ENCODE results near the gene MPG. TPM values are rescaled to one million over a fixed set of nuclear protein-coding genes. Genes with fewer than 3 reads are reported as not detected.
"Not testable (repeated sequence)": the region's sequence is repeated elsewhere in the genome, so short reads cannot be mapped to it uniquely, and the experiment has no call there.

The MPG gene
- total RNA-seq (10 to 100 TPM; 42.5 to 90.9 (median 48.4) TPM), polyA plus RNA-seq (10 to 100 TPM in 1 of 2 donors, under 1 TPM in 1; 0.60 to 68.4 TPM)
- long read RNA-seq, donor 1, transcript MPG-202 (4 exons, 1,205 nt) = major isoform, 99 of 148 reads
- long read RNA-seq, donor 1, partial matches to known transcripts = 35 of 148 reads
- long read RNA-seq, donor 1, other reads (novel, unspliced or antisense) = 8 of 148 reads
- long read RNA-seq, donor 2, transcript MPG-202 (4 exons, 1,205 nt) = major isoform, 26 of 38 reads
- long read RNA-seq, donor 2, partial matches to known transcripts = 9 of 38 reads
- long read RNA-seq, donor 2, other reads (novel, unspliced or antisense) = 0 of 38 reads
- long read RNA-seq, donor 3, transcript MPG-202 (4 exons, 1,205 nt) = major isoform, 73 of 115 reads
- long read RNA-seq, donor 3, transcript MPG-201 (5 exons, 1,193 nt) = minor isoform, 7 of 115 reads
- long read RNA-seq, donor 3, partial matches to known transcripts = 22 of 115 reads
- long read RNA-seq, donor 3, other reads (novel, unspliced or antisense) = 12 of 115 reads

GRCh38 chr16:77807-78443 is at the start of gene MPG:
Gene MPG (plus strand): TSS chr16:78225. CDS start chr16:78310, 85 bp downstream.
- WGBS, 3 donors = 0 to 1% (median 1%) methylated on average over 33 to 83 of the region's 83 CpGs
- Histone ChIP-seq H3K9me3 (no peaks in the 10 kb centered on the region), H3K4me3 (peak within 1 kb of the TSS; percentile 49)

GRCh38 chr16:30627-31026 is 47.4 kb upstream of the MPG start:
- DNase-seq; intact Hi-C loops (cut with DNase I); H3K36me3 ChIP-seq; H3K9me3 ChIP-seq; H3K4me3 ChIP-seq; H3K27me3 ChIP-seq; H3K4me1 ChIP-seq (ENCODE audit: insufficient read depth); H3K27ac ChIP-seq: not testable (repeated sequence)
- WGBS, 3 donors = 65 to 71% (median 67%) methylated on average over 1 to 5 of the region's 7 CpGs

More at GRCh38 chr16:77807-78443, at the start of gene MPG:
- intact Hi-C loops (cut with DNase I) = no loop called here
- H3K27me3 ChIP-seq = no peaks in the 10 kb centered on the region
- peaks cover 39% of the 10 kb centered on the region for H3K4me1 ChIP-seq (ENCODE audit: insufficient read depth)
- H3K27ac ChIP-seq = peak within 1 kb of the TSS; percentile 87 to 97
- DNase-seq = peak; percentile 89 to 94 (median 92)
- TF ChIP-seq CTCF (IDR thresholded peaks at IDR 0.05) (peak in 1 of 3 donors; percentile 19), POLR2A (IDR thresholded peaks at IDR 0.05) (peak; percentile 79), EP300 (IDR thresholded peaks at IDR 0.05) (no peak)
- H3K36me3 ChIP-seq = no peaks in the 10 kb centered on the region

GRCh38 chr16:33154-33876 is 44.7 kb upstream of the MPG start:
- intact Hi-C loops (cut with DNase I); DNase-seq; H3K4me3 ChIP-seq; H3K36me3 ChIP-seq; H3K27me3 ChIP-seq; H3K4me1 ChIP-seq (ENCODE audit: insufficient read depth); H3K9me3 ChIP-seq; H3K27ac ChIP-seq: not testable (repeated sequence)
- 73 to 84% (median 81%) methylated on average over 3 to 5 of the region's 8 CpGs for WGBS, 3 donors

GRCh38 chr16:33877-34647 is 44.0 kb upstream of the MPG start:
- 79 to 87% (median 83%) methylated on average over 21 of the region's 21 CpGs for WGBS, 3 donors
- Histone ChIP-seq H3K4me1 (ENCODE audit: insufficient read depth) (no peaks in the 10 kb centered on the region), H3K9me3 (no peaks in the 10 kb centered on the region), H3K4me3 (no peak overlapping the region), H3K27me3 (no peaks in the 10 kb centered on the region), H3K27ac (no peak overlapping the region), H3K36me3 (no peaks in the 10 kb centered on the region)
- no peak for TF ChIP-seq CTCF (IDR thresholded peaks at IDR 0.05)
- no peak for TF ChIP-seq POLR2A (IDR thresholded peaks at IDR 0.05)
- no peak for TF ChIP-seq EP300 (IDR thresholded peaks at IDR 0.05)
- intact Hi-C loops (cut with DNase I) = no loop called here
- no peak for DNase-seq

- Histone ChIP-seq H3K4me3 (no peak overlapping the region), H3K4me1 (ENCODE audit: insufficient read depth) (no peaks in the 10 kb centered on the region), H3K27ac (no peak overlapping the region), H3K9me3 (no peaks in the 10 kb centered on the region), H3K36me3 (no peaks in the 10 kb centered on the region), H3K27me3 (no peaks in the 10 kb centered on the region)
- DNase-seq = no peak
- intact Hi-C loops (cut with DNase I) = no loop called here
- TF ChIP-seq CTCF (IDR thresholded peaks at IDR 0.05) (no peak), EP300 (IDR thresholded peaks at IDR 0.05) (no peak), POLR2A (IDR thresholded peaks at IDR 0.05) (no peak)
- 32 to 38% (median 33%) methylated on average over 6 of the region's 6 CpGs for WGBS, 3 donors
These were observed 43.4 kb upstream of the MPG start for GRCh38 chr16:34648-34987.
